Measurements from ENCODE around the gene ROPN1B.

Gene ROPN1B

GRCh38 chr3:126004692-126005091 lies 35.7 kb downstream of the ROPN1B start:
- H3K36me3 Mint-ChIP-seq = peaks cover 22 to 40% of the 10 kb centered on the region in 2 donors
- no peaks in the 10 kb centered on the region for H3K4me1 Mint-ChIP-seq
- H3K27me3 Mint-ChIP-seq = no peaks in the 10 kb centered on the region
- no peak for DNase-seq
- H3K9me3 Mint-ChIP-seq = peaks cover 16 to 22% of the 10 kb centered on the region in 2 donors
- ATAC-seq (replicated peaks) = no peak
- no peak overlapping the region for H3K4me3 Mint-ChIP-seq
- no peak overlapping the region for H3K27ac Mint-ChIP-seq

GRCh38 chr3:126005951-126006350 lies 37.0 kb downstream of the ROPN1B start:
- Mint-ChIP-seq H3K27me3 (no peaks in the 10 kb centered on the region), H3K9me3 (peaks cover 15 to 17% of the 10 kb centered on the region in 2 donors), H3K27ac (no peak overlapping the region), H3K4me1 (no peaks in the 10 kb centered on the region), H3K4me3 (no peak overlapping the region), H3K36me3 (peaks cover 29 to 48% of the 10 kb centered on the region in 2 donors)
- DNase-seq (no peak), ATAC-seq (replicated peaks) (no peak)

- no peak for ATAC-seq (replicated peaks)
- Mint-ChIP-seq H3K9me3 (peaks cover 4 to 5% of the 10 kb centered on the region in 2 donors), H3K4me1 (no peaks in the 10 kb centered on the region), H3K27ac (no peak overlapping the region), H3K36me3 (peaks cover 45 to 71% of the 10 kb centered on the region in 2 donors), H3K4me3 (no peak overlapping the region), H3K27me3 (no peaks in the 10 kb centered on the region)
- DNase-seq = no peak
Measured at GRCh38 chr3:126008219-126008618, 39.2 kb downstream of the ROPN1B start.

- Mint-ChIP-seq H3K27me3 (no peaks in the 10 kb centered on the region), H3K4me1 (no peaks in the 10 kb centered on the region), H3K27ac (no peak overlapping the region), H3K9me3 (peaks cover 4 to 5% of the 10 kb centered on the region in 2 donors), H3K36me3 (peaks cover 51 to 78% of the 10 kb centered on the region in 2 donors), H3K4me3 (no peak overlapping the region)
- DNase-seq = no peak
- ATAC-seq (replicated peaks) = no peak
Measured at GRCh38 chr3:126009181-126009580, 40.2 kb downstream of the ROPN1B start.

GRCh38 chr3:126013751-126014156 lies 44.8 kb downstream of the ROPN1B start:
- Mint-ChIP-seq H3K27me3 (no peaks in the 10 kb centered on the region), H3K27ac (no peak overlapping the region), H3K4me1 (no peaks in the 10 kb centered on the region), H3K36me3 (peaks cover 40 to 64% of the 10 kb centered on the region in 2 donors), H3K4me3 (no peak overlapping the region), H3K9me3 (peaks cover 4 to 5% of the 10 kb centered on the region in 2 donors)
- ATAC-seq (replicated peaks) (no peak), DNase-seq (no peak)

GRCh38 chr3:126014252-126014651 lies 45.3 kb downstream of the ROPN1B start:
- no peak overlapping the region for H3K4me3 Mint-ChIP-seq
- H3K4me1 Mint-ChIP-seq = no peaks in the 10 kb centered on the region
- H3K36me3 Mint-ChIP-seq = peaks cover 37 to 64% of the 10 kb centered on the region in 2 donors
- DNase-seq (no peak), ATAC-seq (replicated peaks) (no peak)
- peaks cover 4 to 5% of the 10 kb centered on the region in 2 donors for H3K9me3 Mint-ChIP-seq
- H3K27me3 Mint-ChIP-seq = no peaks in the 10 kb centered on the region
- H3K27ac Mint-ChIP-seq = no peak overlapping the region

- no peaks in the 10 kb centered on the region for H3K4me1 Mint-ChIP-seq
- H3K9me3 Mint-ChIP-seq = peaks cover 4 to 5% of the 10 kb centered on the region in 2 donors
- ATAC-seq (replicated peaks) (no peak), DNase-seq (no peak)
- no peak overlapping the region for H3K4me3 Mint-ChIP-seq
- no peak overlapping the region for H3K27ac Mint-ChIP-seq
- peaks cover 36 to 66% of the 10 kb centered on the region in 2 donors for H3K36me3 Mint-ChIP-seq
- H3K27me3 Mint-ChIP-seq = no peaks in the 10 kb centered on the region
Measured at GRCh38 chr3:126015075-126015474, 46.1 kb downstream of the ROPN1B start.

GRCh38 chr3:126016616-126017015 lies 47.6 kb downstream of the ROPN1B start:
- Mint-ChIP-seq H3K27ac (no peak overlapping the region), H3K36me3 (peaks cover 38 to 59% of the 10 kb centered on the region in 2 donors)
- no peak for ATAC-seq (replicated peaks)

GRCh38 chr3:126017362-126017761 lies 48.4 kb downstream of the ROPN1B start:
- DNase-seq (no peak), ATAC-seq (replicated peaks) (no peak)
- Mint-ChIP-seq H3K9me3 (no peaks in the 10 kb centered on the region), H3K27me3 (no peaks in the 10 kb centered on the region), H3K36me3 (peaks cover 32 to 56% of the 10 kb centered on the region in 2 donors), H3K4me3 (no peak overlapping the region), H3K27ac (no peak overlapping the region), H3K4me1 (no peaks in the 10 kb centered on the region)

More at GRCh38 chr3:126016616-126017015, 47.6 kb downstream of the ROPN1B start:
- DNase-seq = no peak
- Mint-ChIP-seq H3K27me3 (no peaks in the 10 kb centered on the region), H3K4me3 (no peak overlapping the region), H3K9me3 (peaks cover 0 to 1% of the 10 kb centered on the region in 2 donors), H3K4me1 (no peaks in the 10 kb centered on the region)

- Mint-ChIP-seq H3K27ac (no peak overlapping the region), H3K36me3 (peaks cover 28 to 53% of the 10 kb centered on the region in 2 donors)
- ATAC-seq (replicated peaks) = no peak
Measured at GRCh38 chr3:126018545-126018944, 49.6 kb downstream of the ROPN1B start.

GRCh38 chr3:126018995-126019394 lies 50.0 kb downstream of the ROPN1B start:
- H3K27me3 Mint-ChIP-seq = no peaks in the 10 kb centered on the region
- H3K4me3 Mint-ChIP-seq = no peak overlapping the region
- H3K9me3 Mint-ChIP-seq = no peaks in the 10 kb centered on the region
- H3K36me3 Mint-ChIP-seq = peaks cover 25 to 50% of the 10 kb centered on the region in 2 donors
- H3K27ac Mint-ChIP-seq = no peak overlapping the region
- ATAC-seq (replicated peaks) (peak in 1 of 2 donors; percentile 29), DNase-seq (no peak)
- H3K4me1 Mint-ChIP-seq = no peaks in the 10 kb centered on the region

More at GRCh38 chr3:126018545-126018944, 49.6 kb downstream of the ROPN1B start:
- H3K9me3 Mint-ChIP-seq = no peaks in the 10 kb centered on the region
- H3K4me3 Mint-ChIP-seq = no peak overlapping the region
- no peak for DNase-seq
- H3K27me3 Mint-ChIP-seq = no peaks in the 10 kb centered on the region
- H3K4me1 Mint-ChIP-seq = no peaks in the 10 kb centered on the region

- H3K27ac Mint-ChIP-seq = no peak overlapping the region
- H3K4me1 Mint-ChIP-seq = no peaks in the 10 kb centered on the region
- ATAC-seq (replicated peaks) = no peak
- H3K4me3 Mint-ChIP-seq = no peak overlapping the region
- H3K36me3 Mint-ChIP-seq = peaks cover 28 to 50% of the 10 kb centered on the region in 2 donors
- no peak for DNase-seq
- H3K9me3 Mint-ChIP-seq = no peaks in the 10 kb centered on the region
- H3K27me3 Mint-ChIP-seq = no peaks in the 10 kb centered on the region
Measured at GRCh38 chr3:126019683-126020082, 50.7 kb downstream of the ROPN1B start.

GRCh38 chr3:126021224-126021623 lies 52.2 kb downstream of the ROPN1B start:
- H3K27ac Mint-ChIP-seq = no peak overlapping the region
- ATAC-seq (replicated peaks) = no peak
- H3K27me3 Mint-ChIP-seq = no peaks in the 10 kb centered on the region
- no peak overlapping the region for H3K4me3 Mint-ChIP-seq
- no peaks in the 10 kb centered on the region for H3K9me3 Mint-ChIP-seq
- peaks cover 38 to 58% of the 10 kb centered on the region in 2 donors for H3K36me3 Mint-ChIP-seq
- peaks cover 0 to 9% of the 10 kb centered on the region in 2 donors for H3K4me1 Mint-ChIP-seq
- DNase-seq = no peak

- Mint-ChIP-seq H3K27me3 (no peaks in the 10 kb centered on the region), H3K4me3 (no peak overlapping the region)
Measured at GRCh38 chr3:126021702-126022101, 52.7 kb downstream of the ROPN1B start.

GRCh38 chr3:126022741-126023359 lies 53.9 kb downstream of the ROPN1B start:
- DNase-seq (no peak), ATAC-seq (replicated peaks) (no peak)
- Mint-ChIP-seq H3K36me3 (peaks cover 49 to 66% of the 10 kb centered on the region in 2 donors), H3K4me1 (peaks cover 5 to 16% of the 10 kb centered on the region in 2 donors), H3K27ac (no peak overlapping the region), H3K27me3 (no peaks in the 10 kb centered on the region), H3K9me3 (peaks cover 7 to 8% of the 10 kb centered on the region in 2 donors), H3K4me3 (no peak overlapping the region)

More at GRCh38 chr3:126021702-126022101, 52.7 kb downstream of the ROPN1B start:
- peaks cover 3 to 14% of the 10 kb centered on the region in 2 donors for H3K4me1 Mint-ChIP-seq
- DNase-seq (no peak), ATAC-seq (replicated peaks) (no peak)
- H3K36me3 Mint-ChIP-seq = peaks cover 41 to 60% of the 10 kb centered on the region in 2 donors
- H3K9me3 Mint-ChIP-seq = no peaks in the 10 kb centered on the region
- no peak overlapping the region for H3K27ac Mint-ChIP-seq

Data from stimulated activated naive B cell treated with anti-CD40 and anti-IgM and Interleukin-4, amounts not matched to agents 10 μg/mL and 1 μg/mL and 100 μg/mL, for 72 hours (primary cell).